ENCODE data around the gene OSBPL9.
"Not testable (repeated sequence)": the region's sequence is repeated elsewhere in the genome, so short reads cannot be mapped to it uniquely, and the experiment has no call there.

The OSBPL9 gene

DNA sequence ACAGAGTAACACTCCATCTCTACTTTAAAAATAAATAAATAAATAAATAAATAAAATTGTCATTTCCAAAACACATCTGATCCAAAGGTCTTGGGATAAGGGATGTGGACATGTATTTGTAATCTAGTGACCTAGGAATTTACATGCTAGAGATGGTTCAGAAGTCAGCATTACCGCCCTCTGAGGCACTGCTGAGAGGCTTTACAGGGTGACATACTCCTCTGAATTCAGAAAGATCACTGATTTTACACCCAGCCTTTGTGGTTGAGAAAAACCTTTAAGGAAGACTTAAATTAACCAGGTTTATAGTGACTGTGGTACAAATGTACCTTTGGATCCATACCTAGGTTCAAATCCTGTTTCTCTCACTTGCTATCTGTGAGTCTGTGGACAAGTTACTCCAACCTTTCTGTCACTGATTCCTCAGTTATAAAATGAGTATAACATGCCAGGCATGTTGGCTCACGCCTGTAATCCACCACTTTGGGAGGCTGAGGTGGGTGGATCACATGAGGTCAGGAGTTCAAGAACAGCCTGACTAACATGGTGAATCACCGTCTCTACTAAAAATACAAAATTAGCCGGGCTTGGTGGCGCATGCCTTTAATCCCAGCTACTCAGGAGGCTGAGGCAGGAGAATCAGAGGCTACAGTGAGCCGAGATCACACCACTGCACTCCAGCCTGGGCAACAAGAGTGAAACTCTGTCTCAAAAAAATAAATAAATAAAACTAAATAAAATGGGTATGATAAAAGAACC lies 20.1 kb downstream of the OSBPL9 start:
- peak; percentile 66 for DNase-seq (ENCODE audit: low read depth)

DNA sequence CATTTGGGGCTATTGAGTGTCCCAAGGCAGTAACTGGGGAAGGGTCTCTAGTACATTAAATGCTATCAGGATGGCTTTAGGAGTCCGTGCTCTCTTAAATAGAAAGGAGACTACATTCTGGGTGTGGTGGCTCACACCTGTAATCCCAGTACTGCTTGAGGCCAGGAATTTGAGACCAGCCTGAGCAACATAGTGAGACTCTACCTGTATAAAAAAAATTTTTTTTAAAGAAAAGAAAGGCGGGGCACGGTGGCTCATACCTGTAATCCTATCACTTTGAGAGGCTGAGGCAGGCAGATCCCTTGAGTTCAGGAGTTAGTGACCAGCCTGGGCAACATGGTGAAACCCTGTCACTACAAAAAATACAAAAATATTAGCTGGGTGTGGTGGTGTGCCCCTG lies 21.5 kb downstream of the OSBPL9 start:
- no peak for DNase-seq (ENCODE audit: low read depth)

DNA sequence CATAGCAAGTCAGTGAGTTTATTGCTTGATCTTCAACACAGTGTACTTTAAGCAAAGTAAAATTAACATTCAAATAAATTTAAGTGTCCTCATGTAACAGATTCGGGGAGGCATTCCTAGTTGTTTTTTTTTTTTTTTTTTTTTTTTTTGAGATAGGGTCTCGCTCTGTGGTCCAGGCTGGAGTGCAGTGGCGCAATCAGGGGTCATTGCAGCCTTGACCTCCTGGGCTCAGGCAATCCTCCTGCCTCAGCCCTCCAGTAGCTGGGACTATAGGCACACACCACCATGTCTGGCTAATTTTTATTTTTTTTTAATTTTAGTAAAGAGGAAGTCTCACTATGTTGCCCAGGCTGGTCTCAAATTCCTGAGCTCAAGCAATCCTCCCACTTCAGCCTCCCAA lies 22.8 kb downstream of the OSBPL9 start:
- DNase-seq (ENCODE audit: low read depth) = no peak

DNA sequence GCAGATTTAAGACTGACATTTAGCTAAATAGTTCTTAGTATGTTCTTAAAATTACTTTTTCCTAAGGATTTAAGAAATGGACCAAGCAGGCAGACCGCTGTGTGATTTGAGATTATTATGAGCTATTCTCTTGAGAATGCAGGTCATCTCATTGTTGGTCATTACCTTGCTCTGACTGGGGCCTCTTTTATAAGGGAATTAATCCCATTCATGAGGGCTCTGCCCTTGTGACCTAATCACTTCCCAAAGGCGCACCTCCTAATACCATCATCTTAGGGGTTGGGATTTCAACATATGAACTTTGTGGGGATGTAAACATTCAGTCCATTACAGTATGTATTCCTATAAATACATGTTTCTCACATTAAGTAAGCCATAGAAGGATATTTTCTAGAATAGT lies 24.2 kb downstream of the OSBPL9 start:
- DNase-seq (ENCODE audit: low read depth) = no peak

DNA sequence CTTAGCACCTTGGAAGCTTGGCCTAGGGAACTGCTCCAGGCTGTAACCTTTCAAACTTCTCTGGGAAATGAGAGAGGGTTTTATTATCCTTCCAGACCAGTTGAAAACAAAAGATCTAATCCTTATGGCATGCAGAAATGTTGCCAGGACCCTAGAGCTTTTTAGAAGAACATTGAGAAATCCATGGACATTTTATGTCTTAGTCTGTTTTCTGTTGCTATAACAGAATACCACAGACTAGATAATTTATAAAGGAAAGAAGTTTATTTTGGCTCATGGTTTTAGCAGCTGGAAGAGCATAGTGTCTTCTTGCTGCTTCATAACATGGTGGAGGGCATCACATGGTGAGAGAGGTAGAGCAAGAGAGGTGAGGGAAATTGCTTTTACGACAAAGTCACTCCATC lies 25.8 kb downstream of the OSBPL9 start:
- DNase-seq (ENCODE audit: low read depth) = peak; percentile 92

DNA sequence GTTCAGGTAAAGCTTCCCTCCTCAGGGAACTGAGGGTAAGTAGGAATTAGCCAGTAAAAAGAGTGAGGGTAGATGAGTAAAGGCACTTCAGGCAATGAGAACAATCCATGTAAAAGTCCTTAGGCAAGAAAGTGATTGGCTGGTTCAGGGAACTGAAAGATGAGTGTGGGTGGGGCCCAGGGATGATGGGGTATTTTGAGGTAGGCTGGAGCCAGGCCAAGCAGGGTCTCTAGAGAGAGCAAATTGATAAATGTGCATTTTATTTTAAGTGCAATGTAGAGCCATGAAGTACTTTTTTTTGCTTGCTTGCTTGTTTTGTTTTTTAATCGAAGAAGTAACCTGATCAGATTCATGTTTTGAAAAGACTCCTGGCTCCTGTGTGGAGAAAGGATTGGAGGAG lies 26.5 kb downstream of the OSBPL9 start:
- no peak for DNase-seq (ENCODE audit: low read depth)

DNA sequence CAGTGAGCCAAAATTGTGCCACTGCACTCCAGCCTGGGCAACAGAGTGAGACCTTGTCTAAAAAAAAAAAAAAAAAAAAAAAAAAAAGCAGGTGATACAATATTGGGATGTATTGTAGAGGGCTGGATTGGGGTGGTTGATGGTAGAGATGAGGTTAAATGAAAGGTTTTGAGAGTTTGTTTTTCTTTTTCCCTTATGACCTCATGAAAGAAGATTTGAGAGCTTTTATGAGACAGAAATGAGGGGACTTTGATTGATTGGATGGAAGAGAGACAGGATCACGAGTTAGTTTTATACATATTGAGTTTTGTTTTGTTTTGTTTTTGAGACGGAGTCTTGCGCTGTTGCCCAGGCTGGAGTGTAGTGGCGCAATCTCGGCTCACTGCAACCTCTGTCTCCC lies 27.1 kb downstream of the OSBPL9 start:
- DNase-seq (ENCODE audit: low read depth) = no peak

DNA sequence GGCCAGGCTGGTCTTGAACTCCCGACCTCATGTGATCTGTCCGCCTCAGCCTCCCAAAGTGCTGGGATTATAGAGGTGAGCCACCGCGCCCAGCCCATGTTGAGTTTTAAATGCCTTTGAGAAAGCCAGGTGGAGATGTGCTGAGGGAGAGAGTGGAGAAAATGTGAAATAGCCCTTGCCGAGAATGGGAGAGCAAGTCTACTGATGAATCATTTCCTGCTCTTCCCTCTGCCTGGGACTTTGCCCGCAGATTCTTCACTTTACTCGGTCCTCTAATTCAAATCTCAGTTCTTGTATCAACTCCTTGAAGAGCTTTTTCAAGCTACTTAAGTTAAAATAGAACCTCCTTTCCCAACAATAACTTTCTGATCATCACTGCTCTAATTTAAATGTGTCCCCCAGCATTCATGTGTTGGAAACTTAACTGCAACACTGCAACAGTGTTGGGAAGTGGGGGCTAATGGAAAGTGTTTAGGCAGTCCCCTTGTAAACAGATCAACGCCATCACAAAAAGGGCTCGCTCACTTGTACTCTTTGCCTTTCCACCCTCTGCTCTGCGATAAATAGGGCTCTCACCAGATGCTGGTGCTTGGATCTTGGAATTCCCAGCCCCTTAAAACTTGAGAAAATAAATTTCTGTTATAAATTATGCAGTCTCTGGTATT lies 27.8 kb downstream of the OSBPL9 start:
- peak; percentile 43 for DNase-seq (ENCODE audit: low read depth)

DNA sequence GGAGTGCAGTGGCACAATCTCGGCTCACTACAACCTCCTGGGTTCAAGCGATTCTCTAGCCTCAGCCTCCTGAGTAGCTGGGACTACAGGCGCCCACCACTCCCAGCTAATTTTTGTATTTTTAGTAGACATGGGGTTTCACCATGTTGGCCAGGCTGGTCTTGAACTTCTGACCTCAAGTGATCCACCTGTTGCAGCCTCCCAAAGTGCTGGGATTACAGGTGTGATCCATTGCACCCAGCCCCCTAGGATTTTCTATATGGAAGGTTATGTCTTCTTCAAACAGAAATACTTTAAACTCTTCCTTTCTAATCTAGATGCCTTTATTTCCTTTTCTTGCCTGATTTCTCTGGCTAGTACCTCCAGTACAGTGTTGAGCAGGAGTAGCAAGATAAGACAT lies 29.7 kb downstream of the OSBPL9 start:
- DNase-seq (ENCODE audit: low read depth) = not testable (repeated sequence)

DNA sequence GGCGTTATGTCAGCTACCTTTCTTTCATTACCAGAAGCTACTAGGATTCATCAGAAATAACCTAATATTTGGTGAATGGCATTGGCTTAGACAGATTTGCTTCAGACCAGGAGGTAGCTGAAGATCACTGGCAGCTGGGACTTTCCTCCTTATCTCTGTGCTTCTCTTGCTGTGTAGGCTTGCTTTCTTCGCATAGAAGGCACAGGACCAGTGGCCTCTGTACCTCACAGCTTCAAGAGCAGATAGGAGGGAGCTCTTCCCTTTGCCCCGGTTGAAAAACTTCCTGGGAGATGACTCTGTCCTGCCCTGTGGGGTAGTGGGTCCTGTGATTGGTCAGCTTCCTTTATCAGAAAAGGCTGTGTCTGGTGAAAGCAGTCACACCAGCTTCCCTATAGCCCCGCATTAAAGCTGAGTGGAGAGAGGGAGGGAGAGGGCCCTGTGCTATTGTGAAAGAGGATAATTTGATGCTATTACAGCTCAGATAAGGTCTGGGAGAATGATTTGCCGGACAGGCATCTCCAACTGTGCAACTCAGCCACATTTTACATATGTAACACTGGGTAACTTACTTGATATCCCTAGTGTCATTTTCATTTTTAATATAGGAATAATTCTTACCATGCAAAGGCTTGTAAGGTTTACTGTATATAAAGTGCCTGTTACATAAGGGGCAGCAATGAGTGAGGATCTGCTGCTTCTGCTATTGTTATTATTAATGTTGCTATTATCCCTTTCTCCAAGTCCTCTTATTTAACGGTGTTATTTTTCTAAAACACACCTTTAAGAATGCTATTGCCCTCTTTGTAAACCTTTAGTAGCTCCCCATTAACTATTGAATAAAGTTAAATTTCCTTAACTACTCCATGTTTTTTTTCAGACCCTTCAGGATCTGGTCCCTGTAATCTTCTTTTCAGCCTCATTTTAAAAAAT lies 31.6 kb downstream of the OSBPL9 start:
- DNase-seq (ENCODE audit: low read depth) = peak; percentile 56

DNA sequence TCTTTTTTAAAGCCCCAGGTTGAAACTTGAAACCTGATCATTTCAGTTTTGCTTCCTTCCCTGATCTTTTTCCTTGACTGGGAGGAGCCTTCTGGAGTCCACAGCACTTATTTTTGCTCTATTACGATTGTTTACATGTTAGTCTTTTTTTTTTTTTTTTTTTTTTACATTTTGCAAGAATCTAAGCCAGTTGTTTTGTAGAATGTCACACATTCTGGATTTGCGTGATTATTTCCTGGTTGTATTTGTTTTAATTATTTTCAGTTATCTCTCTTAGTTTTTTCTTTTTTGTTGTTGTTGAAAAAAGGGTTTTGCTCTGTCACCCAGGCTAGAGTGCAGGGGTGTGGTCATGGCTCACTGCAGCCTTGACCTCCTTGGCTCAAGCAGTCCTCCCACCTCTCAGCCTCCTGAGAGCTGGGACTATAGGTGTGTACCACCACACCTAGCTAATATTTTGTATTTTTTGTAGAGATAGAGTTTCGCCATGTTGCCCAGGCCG lies 32.8 kb downstream of the OSBPL9 start:
- DNase-seq (ENCODE audit: low read depth) = no peak

DNA sequence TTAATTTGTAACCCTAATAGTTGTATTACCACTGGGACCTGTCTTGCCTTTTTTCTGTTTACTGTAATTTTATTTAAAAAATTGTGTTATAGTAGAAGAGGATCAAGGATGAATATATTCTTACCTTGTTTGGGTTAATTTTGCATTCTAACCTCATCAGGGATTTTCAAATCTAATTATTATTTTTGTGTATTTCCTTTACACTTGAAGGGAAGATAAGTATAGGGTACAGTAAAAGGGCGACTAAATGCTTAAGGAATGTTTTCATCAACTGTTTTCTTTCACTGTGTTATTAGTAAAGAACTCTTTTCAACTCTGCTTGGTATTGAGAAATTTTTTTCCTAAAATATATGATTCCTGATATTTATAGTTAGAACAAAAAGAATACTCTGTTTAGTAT lies 33.3 kb downstream of the OSBPL9 start:
- DNase-seq (ENCODE audit: low read depth) = no peak

DNA sequence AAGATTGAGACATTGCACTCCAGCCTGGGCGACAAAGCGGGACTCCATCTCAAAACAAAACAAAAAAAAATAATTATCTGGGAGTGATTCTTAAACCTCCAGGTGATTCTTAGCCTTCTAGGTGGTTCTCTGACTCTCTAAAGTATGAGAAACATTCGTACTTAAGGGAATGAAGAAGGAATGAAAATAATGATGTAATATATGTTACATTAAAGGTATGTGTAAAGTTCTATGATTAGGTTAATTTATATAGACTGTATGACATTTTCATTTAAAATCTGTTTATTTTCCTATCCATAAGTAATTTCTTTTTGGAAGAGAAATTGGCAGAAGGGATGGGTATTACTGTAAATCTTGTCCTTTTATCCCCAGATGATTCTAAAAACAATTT lies 34.7 kb downstream of the OSBPL9 start:
- DNase-seq (ENCODE audit: low read depth) = no peak

DNA sequence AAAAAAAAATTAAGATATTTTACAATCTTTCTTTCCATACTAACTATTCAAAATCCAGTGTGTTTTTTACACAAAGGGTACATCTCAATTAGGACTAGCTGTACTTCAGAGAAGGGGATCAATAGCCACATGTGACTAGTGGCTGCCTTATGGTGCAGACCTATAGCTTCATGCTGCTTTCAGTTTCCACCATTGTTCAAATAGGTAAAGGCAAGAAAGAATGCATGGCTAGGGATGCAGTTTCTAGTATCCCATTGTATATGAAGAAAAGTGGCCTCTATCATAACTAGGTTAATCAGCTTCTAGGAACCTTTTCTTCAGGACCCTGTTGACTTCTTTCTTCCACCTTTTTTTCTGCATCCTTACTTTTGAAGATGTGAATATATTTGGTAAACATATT lies 35.7 kb downstream of the OSBPL9 start:
- no peak for DNase-seq (ENCODE audit: low read depth)

DNA sequence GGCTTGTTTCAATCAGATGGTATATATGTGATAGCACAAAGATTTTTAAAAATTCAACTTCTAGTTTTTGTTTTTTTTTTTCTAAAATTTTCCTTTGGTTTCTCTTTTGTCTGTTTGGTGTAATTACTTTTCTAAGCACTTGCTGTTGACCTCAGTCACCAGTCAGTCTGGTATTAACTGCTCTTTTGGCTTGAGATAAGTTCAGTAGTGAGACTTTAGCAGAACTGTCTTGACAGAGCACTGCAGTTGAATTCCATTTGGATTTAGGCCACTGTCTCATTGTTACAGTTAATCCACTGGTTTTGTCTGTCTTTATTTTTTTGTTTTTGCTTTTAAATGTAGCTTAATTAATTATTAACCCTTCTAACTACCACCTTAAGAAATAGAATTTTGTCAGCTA lies 36.2 kb downstream of the OSBPL9 start:
- DNase-seq (ENCODE audit: low read depth) = no peak

DNA sequence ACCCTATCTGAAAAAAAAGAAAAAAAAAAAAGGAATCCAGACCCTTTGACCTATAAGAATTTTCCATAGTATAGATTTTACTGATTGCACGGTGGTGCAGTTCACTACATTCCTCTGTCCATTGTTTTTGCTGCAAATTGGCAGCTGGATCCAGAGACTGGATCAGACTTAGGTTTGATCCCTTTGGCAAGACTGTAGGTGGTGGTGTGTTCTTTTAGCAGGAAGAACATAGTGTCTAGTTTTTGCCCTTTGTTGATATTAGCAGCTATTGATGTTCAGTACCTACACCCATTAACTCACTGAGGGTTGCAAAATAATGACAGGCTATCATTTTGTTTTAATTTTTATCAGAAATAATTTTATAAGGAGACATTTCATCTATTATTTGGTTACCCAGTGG lies 37.1 kb downstream of the OSBPL9 start:
- DNase-seq (ENCODE audit: low read depth) = no peak

DNA sequence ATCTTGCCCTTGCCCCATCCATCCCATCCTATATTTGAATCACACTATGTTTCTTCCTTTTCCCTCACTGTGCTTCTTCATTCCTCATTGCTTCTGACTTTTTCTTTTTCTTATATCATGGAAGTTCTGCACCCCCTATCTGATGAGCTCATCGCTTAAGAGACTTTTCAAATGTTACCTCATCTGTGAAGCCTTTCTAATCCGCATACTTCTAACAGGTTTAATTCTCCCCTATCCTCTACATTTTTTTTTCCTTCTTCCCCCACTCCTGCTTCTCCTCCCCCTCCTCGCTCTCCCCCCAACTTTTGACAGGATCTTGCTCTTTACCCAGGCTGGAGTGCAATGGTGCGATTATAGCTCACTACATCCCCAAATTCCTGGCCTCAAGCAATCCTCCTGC lies 39.5 kb downstream of the OSBPL9 start:
- no peak for DNase-seq (ENCODE audit: low read depth)

DNA sequence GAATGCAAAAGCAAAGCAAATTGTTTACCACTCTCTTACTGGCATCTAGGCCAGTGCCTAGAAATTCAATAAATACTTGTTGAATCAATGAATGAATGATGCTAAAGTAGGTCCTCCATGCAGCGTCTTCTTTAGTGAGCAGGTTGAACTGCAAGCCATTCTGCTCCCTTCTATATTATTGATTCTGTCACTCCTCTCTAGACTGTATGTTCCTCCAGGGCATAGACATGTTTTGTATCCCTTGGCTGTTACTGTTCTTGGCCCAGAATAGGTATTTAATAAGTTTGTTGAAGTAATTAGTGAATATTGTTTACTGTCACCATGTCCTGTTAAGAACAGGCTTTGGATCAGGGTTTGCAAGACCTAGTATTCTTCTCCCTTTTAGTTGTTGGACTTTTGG lies 43.7 kb downstream of the OSBPL9 start:
- no peak for DNase-seq (ENCODE audit: low read depth)

DNA sequence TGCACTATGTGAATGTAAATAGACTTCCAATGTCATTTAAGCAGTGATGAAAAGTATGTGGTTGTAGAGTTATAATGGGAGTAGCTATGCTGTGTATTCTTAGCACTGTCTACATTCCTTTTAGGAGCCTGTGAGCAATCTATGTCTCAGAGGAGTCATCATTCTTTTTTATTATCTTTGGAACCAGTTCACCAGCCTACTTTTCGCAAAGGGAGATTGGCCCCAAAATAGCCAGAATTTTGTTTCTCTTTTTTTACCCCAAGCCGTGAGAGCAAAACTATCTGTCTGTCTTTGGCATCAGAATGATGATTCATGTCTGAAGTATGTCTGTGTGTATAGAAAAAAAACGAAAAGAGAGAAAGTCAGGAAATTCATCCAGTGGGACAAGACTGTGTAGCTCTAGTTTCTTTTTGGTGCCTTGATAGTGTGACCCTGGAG lies 44.2 kb downstream of the OSBPL9 start:
- peak; percentile 90 for DNase-seq (ENCODE audit: low read depth)

DNA sequence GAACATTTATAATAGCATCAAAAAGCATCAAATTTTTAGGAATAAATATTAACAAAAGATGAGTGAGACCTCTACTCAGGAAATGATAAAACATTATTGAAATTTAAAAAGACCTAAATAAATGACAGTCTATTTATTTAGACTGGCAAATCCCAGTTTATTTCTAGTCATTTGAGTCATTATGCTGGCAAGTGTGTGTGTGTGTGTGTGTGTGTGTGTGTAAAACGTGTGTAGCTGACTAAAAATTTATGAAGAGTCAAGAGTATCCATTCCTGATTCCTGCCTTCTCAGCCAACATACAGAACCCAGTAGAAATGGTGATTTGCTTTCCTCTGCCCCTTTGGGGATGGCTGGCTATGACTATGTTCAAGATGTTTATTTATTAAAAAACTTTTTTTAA lies 46.2 kb downstream of the OSBPL9 start:
- no peak for DNase-seq (ENCODE audit: low read depth)

DNA sequence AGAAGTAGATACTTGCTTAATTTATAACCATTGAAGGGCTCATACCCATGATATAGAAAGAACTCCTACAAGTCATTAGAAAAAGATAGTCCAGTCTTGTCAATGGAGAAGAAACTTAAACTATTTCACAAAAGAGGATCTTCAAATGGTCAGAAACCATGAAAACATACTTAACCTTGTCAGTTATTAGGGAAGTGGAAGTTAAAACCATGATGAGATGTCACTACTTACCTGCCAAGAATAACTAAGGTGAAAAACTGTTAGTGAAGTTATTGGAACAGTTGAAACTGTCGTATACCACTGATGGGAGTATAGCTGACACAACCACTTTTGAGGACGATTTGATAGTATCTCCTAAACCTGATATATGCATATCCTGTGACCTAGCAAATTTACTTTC lies 46.8 kb downstream of the OSBPL9 start:
- no peak for DNase-seq (ENCODE audit: low read depth)

DNA sequence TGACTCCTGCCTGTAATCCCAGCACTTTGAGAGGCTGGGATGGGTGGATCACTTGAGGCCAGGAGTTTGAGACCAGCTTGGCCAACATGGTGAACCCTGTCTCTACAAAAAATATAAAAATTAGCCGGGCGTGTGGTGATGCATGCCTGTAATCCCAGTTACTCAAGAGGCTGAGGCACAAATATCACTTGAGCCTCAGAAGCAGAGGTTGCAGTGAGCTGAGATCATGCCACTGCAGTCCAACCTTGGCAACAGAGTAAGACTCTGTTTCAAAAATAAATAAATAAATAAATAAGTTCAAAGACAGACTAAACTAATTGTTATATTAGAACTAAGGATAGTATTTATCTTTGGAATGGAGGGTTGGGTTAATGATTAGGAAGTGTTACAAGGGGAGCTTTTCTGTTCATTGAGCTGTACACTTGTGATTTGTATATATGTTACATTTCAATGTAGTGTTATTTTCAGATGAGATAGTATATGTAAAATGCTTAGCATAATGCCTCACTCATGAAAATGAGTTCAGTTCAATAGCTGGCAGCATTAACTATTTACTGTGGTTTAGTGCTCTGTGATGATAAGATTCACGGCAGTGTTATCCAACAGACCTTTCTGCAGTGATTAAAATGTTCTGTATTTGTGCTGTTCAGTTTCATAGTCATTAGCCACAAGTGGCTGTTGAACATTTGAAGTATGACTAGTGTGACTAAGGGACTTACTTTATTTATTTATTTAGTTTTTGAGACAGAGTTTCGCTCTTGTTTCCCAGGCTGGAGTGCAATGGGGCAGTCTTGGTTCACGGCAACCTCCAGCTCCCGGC lies 47.7 kb downstream of the OSBPL9 start:
- DNase-seq (ENCODE audit: low read depth) = peak; percentile 15
